Nephron progenitor cell (in vitro differentiated cells): ENCODE measurements around the gene POLR2H.

ENCODE experiments used
- DNase-seq: peaks from one replicate; pipeline ENCODE4 v3.0.0; 2021
- H3K27ac Mint-ChIP-seq: 2 replicates; pipeline ENCODE4 v1.8.0; 2021; ENCODE audit warnings: mild to moderate bottlenecking, moderate library complexity, mixed read lengths
- H3K27me3 Mint-ChIP-seq: 2 replicates; pipeline ENCODE4 v1.8.0; 2021; ENCODE audit warnings: mild to moderate bottlenecking, low read depth, mixed read lengths; ENCODE audit not compliant: poor library complexity
- H3K36me3 Mint-ChIP-seq: 2 replicates; pipeline ENCODE4 v1.8.0; 2021; ENCODE audit warnings: low read depth, mixed read lengths
- H3K4me1 Mint-ChIP-seq: 2 replicates; pipeline ENCODE4 v1.8.0; 2021; ENCODE audit warnings: mixed read lengths
- H3K4me3 Mint-ChIP-seq: 2 replicates; pipeline ENCODE4 v1.8.0; 2021; ENCODE audit warnings: mild to moderate bottlenecking, moderate library complexity, mixed read lengths
- H3K9me3 Mint-ChIP-seq: 2 replicates; pipeline ENCODE4 v1.8.0; 2021; ENCODE audit warnings: mild to moderate bottlenecking, moderate library complexity, mixed read lengths
- CTCF ChIP-seq: fragments of 200-600 bp; sonication (generic); IDR thresholded peaks from 2 replicates; pipeline ENCODE4 v1.5.0; 2021; ENCODE audit warnings: antibody characterized with exemption

The POLR2H gene

GRCh38 chr3:184388164-184388935 is 26.8 kb downstream of the POLR2H start:
- H3K4me1 Mint-ChIP-seq: peaks cover 10% of the 10 kb centered on the region
- TF ChIP-seq CTCF: no peak

GRCh38 chr3:184388936-184389230 is 27.4 kb downstream of the POLR2H start:
- peaks cover 7% of the 10 kb centered on the region for H3K27me3 Mint-ChIP-seq
- no peak for DNase-seq
- H3K4me3 Mint-ChIP-seq: no peak overlapping the region
- H3K27ac Mint-ChIP-seq: no peak overlapping the region
- H3K36me3 Mint-ChIP-seq: no peaks in the 10 kb centered on the region
- no peak for TF ChIP-seq CTCF
- H3K9me3 Mint-ChIP-seq: no peaks in the 10 kb centered on the region
- peaks cover 10% of the 10 kb centered on the region for H3K4me1 Mint-ChIP-seq

More at GRCh38 chr3:184388164-184388935, 26.8 kb downstream of the POLR2H start:
- Mint-ChIP-seq H3K27me3 (peaks cover 7% of the 10 kb centered on the region), H3K36me3 (no peaks in the 10 kb centered on the region), H3K27ac (no peak overlapping the region), H3K4me3 (no peak overlapping the region), H3K9me3 (no peaks in the 10 kb centered on the region)
- DNase-seq: no peak

GRCh38 chr3:184389384-184389783 is 27.9 kb downstream of the POLR2H start:
- Mint-ChIP-seq H3K4me1 (peaks cover 10% of the 10 kb centered on the region), H3K9me3 (no peaks in the 10 kb centered on the region), H3K27ac (peak overlapping the region; percentile 24), H3K27me3 (peaks cover 7% of the 10 kb centered on the region), H3K36me3 (no peaks in the 10 kb centered on the region), H3K4me3 (no peak overlapping the region)
- DNase-seq: peak; percentile 22
- no peak for TF ChIP-seq CTCF

DNA sequence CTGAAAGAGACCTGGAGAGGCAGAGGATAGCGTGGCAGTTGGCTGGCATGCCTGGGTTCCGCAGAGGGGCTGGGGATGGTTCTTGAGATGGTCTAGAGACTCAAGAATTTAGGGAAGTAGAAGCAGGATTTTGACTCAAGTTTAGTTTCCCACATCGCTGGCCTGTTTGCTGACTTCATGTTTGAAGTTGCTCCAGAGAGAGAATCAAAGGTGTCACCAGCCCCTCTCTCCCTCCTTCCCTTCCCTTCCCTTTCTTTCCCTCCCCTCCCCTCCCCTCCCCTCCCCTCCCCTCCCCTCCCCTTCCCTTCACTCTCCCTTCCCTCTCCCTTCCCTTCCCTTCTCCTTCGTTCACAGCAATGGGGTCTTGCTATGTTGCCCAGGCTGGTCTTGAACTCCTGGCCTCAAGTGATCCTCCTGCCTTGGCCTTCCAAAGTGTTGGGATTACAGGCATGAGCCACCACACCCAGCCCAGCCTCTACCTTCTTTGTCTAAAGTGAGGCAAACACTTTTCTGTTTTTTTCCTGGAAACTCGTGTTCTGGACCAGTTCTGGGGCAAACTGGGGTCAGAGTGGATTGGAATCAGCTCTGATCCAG is 28.5 kb downstream of the POLR2H start:
- TF ChIP-seq CTCF: no peak
- DNase-seq: no peak
- Mint-ChIP-seq H3K27me3 (peaks cover 7% of the 10 kb centered on the region), H3K4me1 (peaks cover 10% of the 10 kb centered on the region), H3K27ac (peak overlapping the region; percentile 24), H3K9me3 (no peaks in the 10 kb centered on the region), H3K36me3 (no peaks in the 10 kb centered on the region), H3K4me3 (no peak overlapping the region)

GRCh38 chr3:184391266-184391665 is 29.8 kb downstream of the POLR2H start:
- H3K4me1 Mint-ChIP-seq: peaks cover 10% of the 10 kb centered on the region
- no peak overlapping the region for H3K4me3 Mint-ChIP-seq
- TF ChIP-seq CTCF: no peak
- no peak for DNase-seq
- H3K9me3 Mint-ChIP-seq: no peaks in the 10 kb centered on the region
- H3K27ac Mint-ChIP-seq: peak overlapping the region; percentile 43
- peaks cover 7% of the 10 kb centered on the region for H3K27me3 Mint-ChIP-seq
- no peaks in the 10 kb centered on the region for H3K36me3 Mint-ChIP-seq

- no peaks in the 10 kb centered on the region for H3K9me3 Mint-ChIP-seq
- peaks cover 11% of the 10 kb centered on the region for H3K27me3 Mint-ChIP-seq
- no peak for DNase-seq
- H3K4me3 Mint-ChIP-seq: no peak overlapping the region
- H3K27ac Mint-ChIP-seq: peak overlapping the region; percentile 72
- TF ChIP-seq CTCF: no peak
- H3K36me3 Mint-ChIP-seq: no peaks in the 10 kb centered on the region
- H3K4me1 Mint-ChIP-seq: no peaks in the 10 kb centered on the region
Observed at GRCh38 chr3:184395320-184395660, 33.8 kb downstream of the POLR2H start.
